Right atrium auricular region (tissue), 2 donors: ENCODE measurements around the gene DES. TPM values are rescaled to one million over a fixed set of nuclear protein-coding genes. Genes with fewer than 3 reads are reported as not detected.

ENCODE experiments used
- DNase-seq: peaks from one replicate; pipeline ENCODE4 v3.0.0-alpha.2; 2019; ENCODE audit warnings: low spot score
- H3K27ac ChIP-seq, 2 donors: fragments of 200-600 bp; sonication (generic); 1 replicate in 1 of 2; 2 replicates in 1 of 2; pipeline ENCODE4 v1.5.1; 2016 to 2019
- H3K27me3 ChIP-seq, 2 donors: fragments of 200-600 bp; sonication (generic); one replicate each; pipeline versions ENCODE4 v1.5.1 to v1.6.0; 2017 to 2019
- H3K36me3 ChIP-seq: fragments of 200-600 bp; sonication (generic); one replicate; pipeline ENCODE4 v1.5.1; 2016
- H3K4me1 ChIP-seq, 2 donors: fragments of 200-600 bp; sonication (generic); one replicate each; pipeline versions ENCODE4 v1.5.1 to v1.6.0; 2017 to 2019
- H3K4me3 ChIP-seq, 2 donors: fragments of 200-600 bp; sonication (generic); 1 replicate in 1 of 2; 2 replicates in 1 of 2; pipeline ENCODE4 v1.5.1; 2017 to 2019; ENCODE audit warnings: mild to moderate bottlenecking in 1 of 2, moderate library complexity in 1 of 2
- H3K9me3 ChIP-seq, 2 donors: fragments of 200-600 bp; sonication (generic); one replicate each; pipeline ENCODE4 v1.5.1; 2019
- total RNA-seq, 2 donors: library from RNA; depleted of rRNA; stranded (reverse); fragments of >200 nt; gene quantifications; one replicate each; pipeline ENCODE4 v1.1.0, GENCODE V29; 2016
- TF ChIP-seq, protein P1 (sequence below), 2 donors: fragments of 200-600 bp; sonication (generic); IDR thresholded peaks; one replicate each; pipeline ENCODE4 v1.5.1; 2019; ENCODE audit warnings: antibody characterized with exemption in 2 of 2

DES gene
- total RNA-seq, 2 donors from 2014 or later: 12,280 to 13,654 TPM

DNA sequence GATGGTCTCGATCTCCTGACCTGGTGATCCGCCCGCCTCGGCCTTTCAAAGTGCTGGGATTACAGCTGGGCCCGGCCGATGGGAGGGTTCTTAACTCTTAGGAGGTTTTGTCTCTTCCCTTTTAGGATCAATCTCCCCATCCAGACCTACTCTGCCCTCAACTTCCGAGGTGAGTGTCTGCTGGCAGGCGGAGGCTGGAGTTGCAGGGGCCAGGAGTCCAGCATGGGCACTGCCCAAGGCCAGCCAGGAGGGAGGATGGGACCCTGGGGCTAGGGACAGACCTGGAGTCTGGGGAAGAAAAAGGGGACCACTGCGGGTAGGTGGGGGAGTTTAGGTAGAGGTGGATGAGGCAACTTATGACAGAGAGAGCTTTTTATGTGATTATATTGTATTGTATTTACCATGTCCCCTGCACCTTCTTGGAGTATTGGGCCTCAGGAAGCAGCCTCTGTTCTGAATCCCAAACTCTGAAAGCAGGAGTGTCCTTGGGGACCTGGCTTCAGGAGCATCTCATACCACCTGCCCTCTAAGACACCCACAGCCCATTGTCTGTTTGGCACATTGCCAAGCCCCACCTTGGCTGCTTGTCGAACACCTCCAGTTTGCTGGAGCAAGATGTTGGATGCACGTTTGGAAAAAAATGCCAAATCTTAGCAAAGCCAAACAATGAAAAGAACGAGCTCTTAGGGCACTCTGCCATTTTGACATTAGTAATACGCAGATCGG lies 5.6 kb downstream of the DES start:
- H3K36me3 ChIP-seq: peaks cover 80% of the 10 kb centered on the region
- TF ChIP-seq, protein P1, sequence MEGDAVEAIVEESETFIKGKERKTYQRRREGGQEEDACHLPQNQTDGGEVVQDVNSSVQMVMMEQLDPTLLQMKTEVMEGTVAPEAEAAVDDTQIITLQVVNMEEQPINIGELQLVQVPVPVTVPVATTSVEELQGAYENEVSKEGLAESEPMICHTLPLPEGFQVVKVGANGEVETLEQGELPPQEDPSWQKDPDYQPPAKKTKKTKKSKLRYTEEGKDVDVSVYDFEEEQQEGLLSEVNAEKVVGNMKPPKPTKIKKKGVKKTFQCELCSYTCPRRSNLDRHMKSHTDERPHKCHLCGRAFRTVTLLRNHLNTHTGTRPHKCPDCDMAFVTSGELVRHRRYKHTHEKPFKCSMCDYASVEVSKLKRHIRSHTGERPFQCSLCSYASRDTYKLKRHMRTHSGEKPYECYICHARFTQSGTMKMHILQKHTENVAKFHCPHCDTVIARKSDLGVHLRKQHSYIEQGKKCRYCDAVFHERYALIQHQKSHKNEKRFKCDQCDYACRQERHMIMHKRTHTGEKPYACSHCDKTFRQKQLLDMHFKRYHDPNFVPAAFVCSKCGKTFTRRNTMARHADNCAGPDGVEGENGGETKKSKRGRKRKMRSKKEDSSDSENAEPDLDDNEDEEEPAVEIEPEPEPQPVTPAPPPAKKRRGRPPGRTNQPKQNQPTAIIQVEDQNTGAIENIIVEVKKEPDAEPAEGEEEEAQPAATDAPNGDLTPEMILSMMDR (IDR thresholded peaks at IDR 0.05): no peak
- no peak for DNase-seq
- H3K27ac ChIP-seq: peak overlapping the region; percentile 92 to 96
- H3K4me3 ChIP-seq: peak overlapping the region; percentile 59 to 60
- peaks cover 0 to 11% of the 10 kb centered on the region in 2 donors for H3K4me1 ChIP-seq
- peaks cover 0 to 2% of the 10 kb centered on the region in 2 donors for H3K27me3 ChIP-seq
- no peaks in the 10 kb centered on the region for H3K9me3 ChIP-seq

DNA sequence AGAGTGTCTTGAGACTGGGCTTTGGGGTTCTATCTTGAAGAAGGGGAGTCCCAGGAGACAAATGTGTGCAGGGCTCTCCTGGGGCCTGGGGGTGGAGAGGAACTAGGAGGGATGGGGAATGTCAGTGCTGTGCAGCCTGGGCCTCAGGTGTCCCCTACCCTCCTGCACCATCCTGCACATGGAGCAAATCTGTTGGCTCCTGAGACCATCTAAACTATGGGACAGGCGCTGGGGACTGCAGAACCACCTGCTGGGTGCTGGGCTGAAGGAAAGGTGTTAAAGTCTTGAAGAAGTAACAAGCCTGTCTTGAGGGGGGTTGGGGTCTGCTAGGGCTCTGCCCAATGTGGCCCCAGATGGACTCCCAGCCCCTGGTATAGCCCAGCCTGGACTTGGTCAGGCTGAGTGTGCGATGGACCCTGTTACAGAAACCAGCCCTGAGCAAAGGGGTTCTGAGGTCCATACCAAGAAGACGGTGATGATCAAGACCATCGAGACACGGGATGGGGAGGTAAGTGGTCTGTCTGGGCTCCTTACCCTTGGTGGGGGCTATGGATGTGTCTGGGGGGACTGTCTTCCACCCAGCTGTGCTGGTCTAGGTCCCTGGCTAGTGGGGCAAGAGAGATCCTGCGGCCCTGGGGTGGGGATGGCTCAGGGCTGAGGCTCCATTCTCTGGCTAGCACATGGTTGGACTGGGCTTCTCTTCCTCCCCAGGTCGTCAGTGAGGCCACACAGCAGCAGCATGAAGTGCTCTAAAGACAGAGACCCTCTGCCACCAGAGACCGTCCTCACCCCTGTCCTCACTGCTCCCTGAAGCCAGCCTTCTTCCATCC lies 7.3 kb downstream of the DES start:
- no peak overlapping the region for H3K4me3 ChIP-seq
- TF ChIP-seq, protein P1 (IDR thresholded peaks at IDR 0.05): no peak
- H3K27me3 ChIP-seq: no peaks in the 10 kb centered on the region
- peak overlapping the region; percentile 92 to 96 for H3K27ac ChIP-seq
- H3K9me3 ChIP-seq: no peaks in the 10 kb centered on the region
- peaks cover 63% of the 10 kb centered on the region for H3K36me3 ChIP-seq
- peaks cover 0 to 13% of the 10 kb centered on the region in 2 donors for H3K4me1 ChIP-seq
- DNase-seq: no peak

DNA sequence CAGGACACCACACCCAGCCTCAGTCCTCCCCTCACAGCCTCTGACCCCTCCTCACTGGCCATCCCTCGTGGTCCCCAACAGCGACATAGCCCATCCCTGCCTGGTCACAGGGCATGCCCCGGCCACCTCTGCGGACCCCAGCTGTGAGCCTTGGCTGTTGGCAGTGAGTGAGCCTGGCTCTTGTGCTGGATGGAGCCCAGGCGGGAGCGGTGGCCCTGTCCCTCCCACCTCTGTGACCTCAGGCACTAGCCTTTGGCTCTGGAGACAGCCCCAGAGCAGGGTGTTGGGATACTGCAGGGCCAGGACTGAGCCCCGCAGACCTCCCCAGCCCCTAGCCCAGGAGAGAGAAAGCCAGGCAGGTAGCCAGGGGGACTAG lies 7.9 kb downstream of the DES start:
- peak overlapping the region; percentile 48 to 96 for H3K27ac ChIP-seq
- no peaks in the 10 kb centered on the region for H3K9me3 ChIP-seq
- no peaks in the 10 kb centered on the region for H3K27me3 ChIP-seq
- peaks cover 57% of the 10 kb centered on the region for H3K36me3 ChIP-seq
- no peak for DNase-seq
- TF ChIP-seq, protein P1 (IDR thresholded peaks at IDR 0.05): no peak
- no peak overlapping the region for H3K4me3 ChIP-seq
- peaks cover 0 to 15% of the 10 kb centered on the region in 2 donors for H3K4me1 ChIP-seq

DNA sequence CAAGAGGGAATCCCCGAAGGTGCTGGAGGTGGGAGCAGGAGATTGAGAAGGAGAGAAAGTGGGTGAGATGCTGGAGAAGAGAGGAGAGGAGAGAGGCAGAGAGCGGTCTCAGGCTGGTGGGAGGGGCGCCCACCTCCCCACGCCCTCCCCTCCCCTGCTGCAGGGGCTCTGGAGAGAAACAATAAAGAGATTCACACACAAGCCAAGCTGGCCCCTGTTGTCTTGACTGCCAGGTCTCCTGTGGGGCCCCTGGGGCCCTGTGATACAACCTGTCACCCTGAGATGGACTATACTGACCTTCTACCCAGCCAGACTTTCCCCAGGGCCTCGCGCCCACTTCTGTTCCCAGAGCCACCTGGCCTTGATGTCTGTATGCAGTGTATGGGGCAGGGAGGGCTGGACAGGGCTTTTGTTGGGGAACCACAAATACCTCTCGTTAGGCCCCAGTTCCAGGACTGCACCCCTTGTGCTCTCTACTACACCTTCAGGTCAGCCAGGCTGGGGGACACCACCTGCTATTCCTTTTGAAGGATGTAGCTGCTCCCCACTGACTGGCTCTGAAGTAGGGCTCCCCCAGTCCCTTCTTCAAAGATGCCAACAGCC lies 8.5 kb downstream of the DES start:
- peaks cover 51% of the 10 kb centered on the region for H3K36me3 ChIP-seq
- peak overlapping the region; percentile 48 to 96 for H3K27ac ChIP-seq
- H3K27me3 ChIP-seq: no peaks in the 10 kb centered on the region
- no peak for DNase-seq
- no peaks in the 10 kb centered on the region for H3K9me3 ChIP-seq
- TF ChIP-seq, protein P1 (IDR thresholded peaks at IDR 0.05): no peak
- no peak overlapping the region for H3K4me3 ChIP-seq
- peaks cover 0 to 15% of the 10 kb centered on the region in 2 donors for H3K4me1 ChIP-seq

DNA sequence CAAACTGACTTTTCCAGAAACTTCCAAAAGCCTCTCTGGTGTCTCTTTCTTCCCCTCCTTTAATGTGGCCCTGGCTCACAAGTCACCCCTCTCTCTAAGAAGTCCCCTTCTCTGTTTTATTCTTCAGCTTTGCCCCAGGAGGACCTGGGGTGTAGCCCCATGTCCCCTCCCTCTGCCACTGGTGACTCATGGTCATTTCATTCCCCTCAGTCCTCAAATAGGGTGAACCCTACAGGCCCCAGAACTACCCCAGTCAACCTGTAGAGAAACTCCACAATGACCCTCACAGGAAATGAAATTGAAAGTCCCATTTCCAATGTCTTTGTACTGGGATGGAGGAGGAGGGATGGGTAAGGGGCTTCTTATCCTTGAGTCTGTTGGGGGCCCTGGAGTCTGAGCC lies 10.3 kb downstream of the DES start:
- peaks cover 0 to 11% of the 10 kb centered on the region in 2 donors for H3K4me1 ChIP-seq
- H3K36me3 ChIP-seq: peaks cover 33% of the 10 kb centered on the region
- H3K27me3 ChIP-seq: no peaks in the 10 kb centered on the region
- H3K27ac ChIP-seq: peak overlapping the region; percentile 58 to 66
- H3K4me3 ChIP-seq: no peak overlapping the region
- no peak for DNase-seq
- H3K9me3 ChIP-seq: no peaks in the 10 kb centered on the region
- TF ChIP-seq, protein P1 (IDR thresholded peaks at IDR 0.05): no peak
